ENCODE data around the gene GGA3.
"Not testable (repeated sequence)": the region's sequence is repeated elsewhere in the genome, so short reads cannot be mapped to it uniquely, and the experiment has no call there.

GGA3 gene

GRCh38 chr17:75207760-75208159 is 53.6 kb downstream of the GGA3 start:
- no peak overlapping the region for H3K9ac ChIP-seq (ENCODE audit: low read length)
- no peaks in the 10 kb centered on the region for H3F3A ChIP-seq (ENCODE audit: insufficient read depth, low read length)
- H3K4me2 ChIP-seq (ENCODE audit: low read depth, low read length), result no peak overlapping the region
- H2AFZ ChIP-seq (ENCODE audit: low read length), result no peak overlapping the region
- no peaks in the 10 kb centered on the region for H3K9me2 ChIP-seq (replicated peaks; ENCODE audit: insufficient read depth, low read length)
- no peaks in the 10 kb centered on the region for H3K4me1 ChIP-seq (ENCODE audit: low read length)
- H3K4me3 ChIP-seq (ENCODE audit: low read length), result no peak overlapping the region
- H3K36me3 ChIP-seq (replicated peaks; ENCODE audit: insufficient read depth, low read length), result no peaks in the 10 kb centered on the region; the same call in 1 of the 2 replicates
- H3K9me3 ChIP-seq (replicated peaks; ENCODE audit: insufficient read depth, low read length), result no peaks in the 10 kb centered on the region
- no peaks in the 10 kb centered on the region for H3K27me3 ChIP-seq (replicated peaks; ENCODE audit: insufficient read depth, low read length)
- no peak overlapping the region for H3K27ac ChIP-seq (ENCODE audit: low read length)
- H4K20me1 ChIP-seq (ENCODE audit: insufficient read depth, low read length), result no peaks in the 10 kb centered on the region
- H3K79me2 ChIP-seq (ENCODE audit: low read length), result peaks cover 59% of the 10 kb centered on the region
- no peak for DNase-seq
- TF ChIP-seq EZH2phosphoT487 (IDR thresholded peaks at IDR 0.05; ENCODE audit: low read length) (no peak), EZH2 (optimal IDR thresholded peaks at IDR 0.05; ENCODE audit: low read depth, low read length) (no peak), CTCF (IDR thresholded peaks at IDR 0.05; ENCODE audit: low read length) (no peak)

GRCh38 chr17:75207050-75207407 is 54.4 kb downstream of the GGA3 start:
- H3K9ac ChIP-seq (ENCODE audit: low read length); H3K9me3 ChIP-seq (replicated peaks; ENCODE audit: insufficient read depth, low read length); H3F3A ChIP-seq (ENCODE audit: insufficient read depth, low read length); H3K27me3 ChIP-seq (replicated peaks; ENCODE audit: insufficient read depth, low read length); H3K27ac ChIP-seq (ENCODE audit: low read length); H3K36me3 ChIP-seq (replicated peaks; ENCODE audit: insufficient read depth, low read length); H4K20me1 ChIP-seq (ENCODE audit: insufficient read depth, low read length); H2AFZ ChIP-seq (ENCODE audit: low read length); DNase-seq; H3K9me2 ChIP-seq (replicated peaks; ENCODE audit: insufficient read depth, low read length); H3K4me1 ChIP-seq (ENCODE audit: low read length): not testable (repeated sequence)
- Histone ChIP-seq H3K4me2 (ENCODE audit: low read depth, low read length) (peak overlapping the region; percentile 76; the same call in 1 of the 2 replicates), H3K4me3 (ENCODE audit: low read length) (peak overlapping the region; percentile 96; the same call in 1 of the 2 replicates), H3K79me2 (ENCODE audit: low read length) (peaks cover 59% of the 10 kb centered on the region)

- peak overlapping the region; percentile 88 for H2AFZ ChIP-seq (ENCODE audit: low read length)
- no peaks in the 10 kb centered on the region for H3K4me1 ChIP-seq (ENCODE audit: low read length)
- peak overlapping the region; percentile 97 for H3K9ac ChIP-seq (ENCODE audit: low read length)
- no peaks in the 10 kb centered on the region for H3K27me3 ChIP-seq (replicated peaks; ENCODE audit: insufficient read depth, low read length)
- peak overlapping the region; percentile 76 for H3K4me2 ChIP-seq (ENCODE audit: low read depth, low read length)
- TF ChIP-seq EZH2phosphoT487 (IDR thresholded peaks at IDR 0.05; ENCODE audit: low read length) (no peak), CTCF (IDR thresholded peaks at IDR 0.05; ENCODE audit: low read length) (0 out of 2 replicates have a peak, but pooled peaks have one; percentile 7), EZH2 (optimal IDR thresholded peaks at IDR 0.05; ENCODE audit: low read depth, low read length) (no peak)
- DNase-seq, result no peak
- H3K4me3 ChIP-seq (ENCODE audit: low read length), result peak overlapping the region; percentile 96
- no peaks in the 10 kb centered on the region for H4K20me1 ChIP-seq (ENCODE audit: insufficient read depth, low read length)
- H3F3A ChIP-seq (ENCODE audit: insufficient read depth, low read length), result no peaks in the 10 kb centered on the region
- no peaks in the 10 kb centered on the region; the same call in 1 of the 2 replicates for H3K36me3 ChIP-seq (replicated peaks; ENCODE audit: insufficient read depth, low read length)
- H3K79me2 ChIP-seq (ENCODE audit: low read length), result peaks cover 53% of the 10 kb centered on the region
- H3K27ac ChIP-seq (ENCODE audit: low read length), result peak overlapping the region; percentile 95; the same call in 1 of the 2 replicates
- no peaks in the 10 kb centered on the region for H3K9me2 ChIP-seq (replicated peaks; ENCODE audit: insufficient read depth, low read length)
- no peaks in the 10 kb centered on the region for H3K9me3 ChIP-seq (replicated peaks; ENCODE audit: insufficient read depth, low read length)
These were observed 55.6 kb downstream of the GGA3 start for GRCh38 chr17:75205793-75206163.

DNA sequence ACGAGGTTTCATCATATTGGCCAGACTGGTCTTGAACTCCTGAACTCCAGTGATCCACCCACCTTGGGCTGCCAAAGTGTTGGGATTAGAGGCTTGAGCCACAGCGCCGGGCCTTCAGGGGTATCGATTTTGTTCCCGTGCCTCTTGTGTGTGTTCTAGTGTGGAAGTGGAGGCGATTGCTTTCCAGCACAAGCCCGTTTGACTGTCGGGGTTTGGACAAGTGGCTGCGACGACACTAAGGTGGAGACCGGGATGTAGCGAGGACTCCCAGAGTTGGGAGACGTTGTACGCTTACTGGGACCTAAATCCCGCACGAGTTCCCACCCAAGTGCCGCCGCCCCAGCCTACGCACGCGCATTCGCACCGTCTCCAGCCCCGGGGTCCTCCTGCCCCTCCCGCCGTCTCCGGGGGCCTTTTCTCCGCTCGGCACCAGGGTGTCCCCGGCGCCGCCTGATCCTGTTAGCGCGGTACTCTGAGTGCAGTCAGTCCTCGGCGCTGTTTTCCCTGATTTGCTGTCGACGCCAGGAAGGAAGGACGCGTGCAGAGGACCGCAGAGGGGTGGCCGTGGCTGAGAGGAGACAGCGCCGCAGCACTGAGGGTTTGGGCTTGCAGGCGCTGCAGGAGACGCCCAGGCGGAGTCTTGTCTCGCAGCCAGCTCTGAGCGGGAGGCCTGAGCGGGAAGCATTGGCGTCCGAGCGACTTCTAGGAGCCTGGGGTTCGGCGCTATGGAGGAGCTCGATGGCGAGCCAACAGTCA is 56.2 kb downstream of the GGA3 start, which contains the start of gene NUP85:
Gene NUP85 (plus strand): TSS at position 643 of the 756 bp plus-strand sequence. CDS start 83 bp downstream, at position 726.
- peak within 1 kb of the TSS; percentile 88 for H2AFZ ChIP-seq (ENCODE audit: low read length)
- H3K36me3 ChIP-seq (replicated peaks; ENCODE audit: insufficient read depth, low read length), result no peaks in the 10 kb centered on the region; the same call in 1 of the 2 replicates
- TF ChIP-seq EZH2phosphoT487 (IDR thresholded peaks at IDR 0.05; ENCODE audit: low read length) (no peak), EZH2 (optimal IDR thresholded peaks at IDR 0.05; ENCODE audit: low read depth, low read length) (no peak), CTCF (IDR thresholded peaks at IDR 0.05; ENCODE audit: low read length) (no peak)
- H3K79me2 ChIP-seq (ENCODE audit: low read length), result peaks cover 49% of the 10 kb centered on the region
- H3K9me2 ChIP-seq (replicated peaks; ENCODE audit: insufficient read depth, low read length), result no peaks in the 10 kb centered on the region
- H4K20me1 ChIP-seq (ENCODE audit: insufficient read depth, low read length), result no peaks in the 10 kb centered on the region
- H3F3A ChIP-seq (ENCODE audit: insufficient read depth, low read length), result no peaks in the 10 kb centered on the region
- H3K4me1 ChIP-seq (ENCODE audit: low read length), result no peaks in the 10 kb centered on the region
- H3K4me3 ChIP-seq (ENCODE audit: low read length), result peak within 1 kb of the TSS; percentile 96
- no peaks in the 10 kb centered on the region for H3K27me3 ChIP-seq (replicated peaks; ENCODE audit: insufficient read depth, low read length)
- peak; percentile 91 for DNase-seq
- no peaks in the 10 kb centered on the region for H3K9me3 ChIP-seq (replicated peaks; ENCODE audit: insufficient read depth, low read length)
- H3K4me2 ChIP-seq (ENCODE audit: low read depth, low read length), result peak within 1 kb of the TSS; percentile 76
- peak within 1 kb of the TSS; percentile 95 for H3K27ac ChIP-seq (ENCODE audit: low read length)
- H3K9ac ChIP-seq (ENCODE audit: low read length), result peak within 1 kb of the TSS; percentile 97

All from MM.1S (cell line).